Neural cell (in vitro differentiated cells): Measurements from ENCODE around the gene CD226. TPM values are rescaled to one million over a fixed set of nuclear protein-coding genes. Genes with fewer than 3 reads are reported as not detected.
A peak's percentile ranks its signal among the peaks of the same experiment; 100 is the strongest.

Experiments
- H2AFZ ChIP-seq: fragments of 200-600, 300-800 bp; sonication (generic), shearing (Covaris generic); 2 replicates; pipeline ENCODE4 v1.6.0; 2014; ENCODE audit warnings: low read depth, mild to moderate bottlenecking, antibody characterized with exemption, low read length, moderate library complexity
- H3F3A ChIP-seq: fragments of 200-600 bp; shearing (Covaris generic); 2 replicates; pipeline ENCODE4 v1.6.1; 2016; ENCODE audit warnings: mild to moderate bottlenecking, moderate library complexity, mixed read lengths, antibody characterized with exemption, low read length; ENCODE audit not compliant: insufficient read depth, poor library complexity, severe bottlenecking
- H3K27ac ChIP-seq: fragments of 200-600, 300-800 bp; sonication (generic), shearing (Covaris generic); 2 replicates; pipeline ENCODE4 v1.5.1; 2014; ENCODE audit warnings: mild to moderate bottlenecking, low read length, moderate library complexity
- H3K27me3 ChIP-seq: fragments of 300-800, 200-600 bp; sonication (generic), shearing (Covaris generic); 2 replicates; pipeline ENCODE4 v1.6.0; 2014; ENCODE audit warnings: mild to moderate bottlenecking, low read depth, low read length, moderate library complexity; ENCODE audit not compliant: insufficient read depth
- H3K36me3 ChIP-seq: fragments of 300-800, 200-600 bp; sonication (generic), shearing (Covaris generic); 2 replicates; pipeline ENCODE4 v1.5.1; 2014; ENCODE audit warnings: mild to moderate bottlenecking, antibody characterized with exemption, low read length, moderate library complexity; ENCODE audit not compliant: insufficient read depth
- H3K4me2 ChIP-seq: fragments of 300-800, 200-600 bp; sonication (generic), shearing (Covaris generic); 2 replicates; pipeline ENCODE4 v1.6.0; 2014; ENCODE audit warnings: mild to moderate bottlenecking, low read length
- H3K4me3 ChIP-seq: fragments of 300-800, 200-600 bp; sonication (generic), shearing (Covaris generic); 2 replicates; pipeline ENCODE4 v1.5.1; 2014; ENCODE audit warnings: mild to moderate bottlenecking, low read length, moderate library complexity
- H3K79me2 ChIP-seq: fragments of 200-600 bp; shearing (Covaris generic); replicated peaks from 2 replicates; pipeline ENCODE4 v1.6.0; 2014; ENCODE audit warnings: mild to moderate bottlenecking, low read length, moderate library complexity; ENCODE audit not compliant: insufficient read depth
- H3K9ac ChIP-seq: fragments of 300-800, 200-600 bp; sonication (generic), shearing (Covaris generic); 2 replicates; pipeline ENCODE4 v1.6.1; 2016; ENCODE audit warnings: mild to moderate bottlenecking, low read length, mixed read lengths
- H3K9me2 ChIP-seq: fragments of 200-600 bp; shearing (Covaris generic); 2 replicates; pipeline ENCODE4 v1.6.1; 2016; ENCODE audit warnings: mild to moderate bottlenecking, low read length, mixed read lengths; ENCODE audit not compliant: insufficient read depth
- H3K9me3 ChIP-seq: fragments of 200-600, 300-800 bp; sonication (generic), shearing (Covaris generic); 2 replicates; pipeline ENCODE4 v1.6.1; 2016; ENCODE audit warnings: mild to moderate bottlenecking, mixed run types, low read length, moderate library complexity, mixed read lengths
- H4K20me1 ChIP-seq: fragments of 200-600 bp; shearing (Covaris generic); 2 replicates; pipeline ENCODE4 v1.6.1; 2016; ENCODE audit warnings: mild to moderate bottlenecking, mixed run types; ENCODE audit not compliant: insufficient read depth
- EP300 ChIP-seq: fragments of 450-650 bp; conservative IDR thresholded peaks from 2 replicates; pipeline ENCODE4 v1.6.1; 2014; ENCODE audit warnings: antibody characterized with exemption, mild to moderate bottlenecking, moderate library complexity; ENCODE audit not compliant: poor library complexity, severe bottlenecking
- EZH2 ChIP-seq: fragments of 200-600, 300-800 bp; shearing (Covaris generic), sonication (generic); IDR thresholded peaks from 2 replicates; pipeline ENCODE4 v1.6.1; 2014; ENCODE audit warnings: antibody characterized with exemption, low read length, borderline replicate concordance, mild to moderate bottlenecking; ENCODE audit not compliant: insufficient read depth, poor library complexity, severe bottlenecking
- MXI1 ChIP-seq: fragments of 450-650 bp; conservative IDR thresholded peaks from 2 replicates; pipeline ENCODE4 v1.6.1; 2014; ENCODE audit warnings: antibody characterized with exemption, mild to moderate bottlenecking; ENCODE audit not compliant: poor library complexity, severe bottlenecking
- POLR2AphosphoS5 ChIP-seq: IDR thresholded peaks from 2 replicates; pipeline ENCODE4 v1.6.1; 2012
- RAD21 ChIP-seq: fragments of 450-650 bp; conservative IDR thresholded peaks from 2 replicates; pipeline ENCODE4 v1.6.1; 2014; ENCODE audit warnings: antibody characterized with exemption, mild to moderate bottlenecking, moderate library complexity
- SMC3 ChIP-seq: fragments of 450-650 bp; conservative IDR thresholded peaks from 2 replicates; pipeline ENCODE4 v1.6.1; 2014; ENCODE audit warnings: antibody characterized with exemption, mild to moderate bottlenecking, moderate library complexity; ENCODE audit not compliant: poor library complexity
- TAF1 ChIP-seq: IDR thresholded peaks from 2 replicates; pipeline ENCODE4 v1.6.1; 2012; ENCODE audit warnings: low read depth
- polyA plus RNA-seq: library from polyadenylated mRNA; depleted of rRNA; stranded (reverse); fragments of >200 nt; gene quantifications from 2 replicates; pipeline ENCODE4 v1.2.3, GENCODE V29; 2014
- TF ChIP-seq, protein P1 (sequence below): IDR thresholded peaks from 2 replicates; pipeline ENCODE4 v1.6.1; 2012; ENCODE audit warnings: borderline replicate concordance
- TF ChIP-seq, protein P2 (sequence below): fragments of 450-650 bp; IDR thresholded peaks from 2 replicates; pipeline ENCODE4 v1.5.1; 2014; ENCODE audit warnings: antibody characterized with exemption, mild to moderate bottlenecking, moderate library complexity; ENCODE audit not compliant: poor library complexity, severe bottlenecking

Gene CD226
- polyA plus RNA-seq, 1 donor from 2014 or later, result 0.11 TPM

DNA sequence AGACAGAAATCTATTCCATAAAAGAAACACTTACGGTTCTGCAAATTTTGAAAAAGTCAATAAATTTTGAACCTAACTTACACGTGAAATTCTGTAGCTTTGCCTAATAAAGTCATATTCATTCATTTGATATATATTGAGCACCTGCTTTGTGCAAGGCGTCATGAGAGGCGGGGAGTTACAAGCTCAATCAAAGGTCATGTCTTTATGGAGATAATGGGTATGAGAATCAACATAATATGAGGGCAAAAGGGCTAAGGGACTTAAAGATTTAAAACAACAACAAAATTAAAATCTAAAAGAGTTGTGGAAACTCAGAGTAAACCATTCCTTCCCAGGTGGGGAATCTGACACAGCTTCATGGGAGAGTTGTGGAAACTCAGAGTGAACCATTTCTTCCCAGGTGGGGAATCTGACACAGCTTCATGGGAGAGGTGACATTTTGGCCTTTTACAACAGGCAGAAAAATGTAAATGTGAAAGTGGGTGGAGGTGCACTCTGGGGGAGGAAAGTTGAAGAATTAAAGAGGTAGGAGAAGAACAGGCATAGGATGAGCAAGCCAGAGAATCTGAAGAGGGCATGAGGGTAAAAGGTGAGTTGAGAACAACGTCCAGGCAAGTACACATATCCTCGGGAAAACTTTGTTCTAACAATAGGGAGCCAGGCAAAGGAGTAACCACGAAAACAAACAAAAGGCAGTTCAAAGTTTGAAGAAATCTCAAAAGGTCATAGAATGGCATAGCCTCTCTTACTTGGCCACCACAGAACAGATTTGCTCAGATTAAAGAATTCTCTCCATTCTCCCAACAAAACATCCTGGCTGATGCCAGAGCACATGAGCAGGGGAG lies 49.5 kb upstream of the CD226 start:
- Histone ChIP-seq H3K4me2 (no peak overlapping the region), H2AFZ (no peak overlapping the region), H4K20me1 (no peaks in the 10 kb centered on the region), H3F3A (no peaks in the 10 kb centered on the region), H3K4me3 (no peak overlapping the region), H3K9me3 (no peaks in the 10 kb centered on the region), H3K36me3 (no peaks in the 10 kb centered on the region), H3K27me3 (no peaks in the 10 kb centered on the region), H3K9me2 (no peaks in the 10 kb centered on the region), H3K27ac (no peak overlapping the region), H3K9ac (no peak overlapping the region), H3K79me2 (no peaks in the 10 kb centered on the region)
- TF ChIP-seq EZH2 (no peak), EP300 (no peak), SMC3 (no peak), RAD21 (no peak), MXI1 (no peak), POLR2AphosphoS5 (no peak), TAF1 (no peak)

GRCh38 chr18:69996417-69996816 lies 48.7 kb upstream of the CD226 start:
- Histone ChIP-seq H3K79me2 (no peaks in the 10 kb centered on the region), H3K9me2 (no peaks in the 10 kb centered on the region), H3K4me2 (no peak overlapping the region), H3K27ac (no peak overlapping the region), H3F3A (no peaks in the 10 kb centered on the region), H3K9ac (no peak overlapping the region), H4K20me1 (no peaks in the 10 kb centered on the region), H3K9me3 (no peaks in the 10 kb centered on the region), H2AFZ (no peak overlapping the region), H3K27me3 (no peaks in the 10 kb centered on the region), H3K4me3 (peak overlapping the region; percentile 13), H3K36me3 (no peaks in the 10 kb centered on the region)
- TF ChIP-seq MXI1 (no peak), POLR2AphosphoS5 (peak; percentile 84), EZH2 (no peak), SMC3 (peak; percentile 13), EP300 (peak; percentile 83), RAD21 (peak; percentile 31), TAF1 (no peak)
- TF ChIP-seq, protein P1, sequence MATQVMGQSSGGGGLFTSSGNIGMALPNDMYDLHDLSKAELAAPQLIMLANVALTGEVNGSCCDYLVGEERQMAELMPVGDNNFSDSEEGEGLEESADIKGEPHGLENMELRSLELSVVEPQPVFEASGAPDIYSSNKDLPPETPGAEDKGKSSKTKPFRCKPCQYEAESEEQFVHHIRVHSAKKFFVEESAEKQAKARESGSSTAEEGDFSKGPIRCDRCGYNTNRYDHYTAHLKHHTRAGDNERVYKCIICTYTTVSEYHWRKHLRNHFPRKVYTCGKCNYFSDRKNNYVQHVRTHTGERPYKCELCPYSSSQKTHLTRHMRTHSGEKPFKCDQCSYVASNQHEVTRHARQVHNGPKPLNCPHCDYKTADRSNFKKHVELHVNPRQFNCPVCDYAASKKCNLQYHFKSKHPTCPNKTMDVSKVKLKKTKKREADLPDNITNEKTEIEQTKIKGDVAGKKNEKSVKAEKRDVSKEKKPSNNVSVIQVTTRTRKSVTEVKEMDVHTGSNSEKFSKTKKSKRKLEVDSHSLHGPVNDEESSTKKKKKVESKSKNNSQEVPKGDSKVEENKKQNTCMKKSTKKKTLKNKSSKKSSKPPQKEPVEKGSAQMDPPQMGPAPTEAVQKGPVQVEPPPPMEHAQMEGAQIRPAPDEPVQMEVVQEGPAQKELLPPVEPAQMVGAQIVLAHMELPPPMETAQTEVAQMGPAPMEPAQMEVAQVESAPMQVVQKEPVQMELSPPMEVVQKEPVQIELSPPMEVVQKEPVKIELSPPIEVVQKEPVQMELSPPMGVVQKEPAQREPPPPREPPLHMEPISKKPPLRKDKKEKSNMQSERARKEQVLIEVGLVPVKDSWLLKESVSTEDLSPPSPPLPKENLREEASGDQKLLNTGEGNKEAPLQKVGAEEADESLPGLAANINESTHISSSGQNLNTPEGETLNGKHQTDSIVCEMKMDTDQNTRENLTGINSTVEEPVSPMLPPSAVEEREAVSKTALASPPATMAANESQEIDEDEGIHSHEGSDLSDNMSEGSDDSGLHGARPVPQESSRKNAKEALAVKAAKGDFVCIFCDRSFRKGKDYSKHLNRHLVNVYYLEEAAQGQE, result no peak
- TF ChIP-seq, protein P2, sequence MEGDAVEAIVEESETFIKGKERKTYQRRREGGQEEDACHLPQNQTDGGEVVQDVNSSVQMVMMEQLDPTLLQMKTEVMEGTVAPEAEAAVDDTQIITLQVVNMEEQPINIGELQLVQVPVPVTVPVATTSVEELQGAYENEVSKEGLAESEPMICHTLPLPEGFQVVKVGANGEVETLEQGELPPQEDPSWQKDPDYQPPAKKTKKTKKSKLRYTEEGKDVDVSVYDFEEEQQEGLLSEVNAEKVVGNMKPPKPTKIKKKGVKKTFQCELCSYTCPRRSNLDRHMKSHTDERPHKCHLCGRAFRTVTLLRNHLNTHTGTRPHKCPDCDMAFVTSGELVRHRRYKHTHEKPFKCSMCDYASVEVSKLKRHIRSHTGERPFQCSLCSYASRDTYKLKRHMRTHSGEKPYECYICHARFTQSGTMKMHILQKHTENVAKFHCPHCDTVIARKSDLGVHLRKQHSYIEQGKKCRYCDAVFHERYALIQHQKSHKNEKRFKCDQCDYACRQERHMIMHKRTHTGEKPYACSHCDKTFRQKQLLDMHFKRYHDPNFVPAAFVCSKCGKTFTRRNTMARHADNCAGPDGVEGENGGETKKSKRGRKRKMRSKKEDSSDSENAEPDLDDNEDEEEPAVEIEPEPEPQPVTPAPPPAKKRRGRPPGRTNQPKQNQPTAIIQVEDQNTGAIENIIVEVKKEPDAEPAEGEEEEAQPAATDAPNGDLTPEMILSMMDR, result peak; percentile 18
